ENCODE data around the gene CYP3A4.
"Not testable (repeated sequence)": the region's sequence is repeated elsewhere in the genome, so short reads cannot be mapped to it uniquely, and the experiment has no call there.

CYP3A4 gene

GRCh38 chr7:99791667-99792369 is 7.8 kb upstream of the CYP3A4 start:
- no peak for DNase-seq

DNA sequence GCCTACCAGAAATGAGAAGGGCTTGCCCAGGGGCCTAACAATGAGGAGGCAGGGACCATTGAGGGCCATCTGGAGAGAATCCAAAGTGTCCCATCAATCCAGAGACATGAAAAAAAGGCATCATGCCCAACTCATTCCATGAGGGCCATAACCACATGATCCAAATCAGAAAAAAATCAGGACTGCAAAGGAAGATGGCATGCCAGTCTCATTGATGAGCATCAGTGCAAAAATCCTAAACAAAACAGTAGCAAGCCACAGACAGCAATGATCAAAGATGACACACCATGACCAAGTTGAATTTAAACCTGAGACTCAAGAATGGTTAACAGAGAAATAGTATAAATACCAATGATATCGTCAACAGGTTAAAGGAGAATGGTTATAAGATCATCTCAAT is 7.0 kb upstream of the CYP3A4 start:
- no peak for DNase-seq

GRCh38 chr7:99790407-99790806 is 6.4 kb upstream of the CYP3A4 start:
- no peak for DNase-seq

GRCh38 chr7:99789441-99790070 is 5.6 kb upstream of the CYP3A4 start:
- no peak for DNase-seq

GRCh38 chr7:99788554-99788953 is 4.6 kb upstream of the CYP3A4 start:
- no peak for DNase-seq

GRCh38 chr7:99786726-99787335 is 2.8 kb upstream of the CYP3A4 start:
- DNase-seq: no peak

- DNase-seq: not testable (repeated sequence)
These were observed 1.7 kb upstream of the CYP3A4 start for GRCh38 chr7:99785654-99786053.

DNA sequence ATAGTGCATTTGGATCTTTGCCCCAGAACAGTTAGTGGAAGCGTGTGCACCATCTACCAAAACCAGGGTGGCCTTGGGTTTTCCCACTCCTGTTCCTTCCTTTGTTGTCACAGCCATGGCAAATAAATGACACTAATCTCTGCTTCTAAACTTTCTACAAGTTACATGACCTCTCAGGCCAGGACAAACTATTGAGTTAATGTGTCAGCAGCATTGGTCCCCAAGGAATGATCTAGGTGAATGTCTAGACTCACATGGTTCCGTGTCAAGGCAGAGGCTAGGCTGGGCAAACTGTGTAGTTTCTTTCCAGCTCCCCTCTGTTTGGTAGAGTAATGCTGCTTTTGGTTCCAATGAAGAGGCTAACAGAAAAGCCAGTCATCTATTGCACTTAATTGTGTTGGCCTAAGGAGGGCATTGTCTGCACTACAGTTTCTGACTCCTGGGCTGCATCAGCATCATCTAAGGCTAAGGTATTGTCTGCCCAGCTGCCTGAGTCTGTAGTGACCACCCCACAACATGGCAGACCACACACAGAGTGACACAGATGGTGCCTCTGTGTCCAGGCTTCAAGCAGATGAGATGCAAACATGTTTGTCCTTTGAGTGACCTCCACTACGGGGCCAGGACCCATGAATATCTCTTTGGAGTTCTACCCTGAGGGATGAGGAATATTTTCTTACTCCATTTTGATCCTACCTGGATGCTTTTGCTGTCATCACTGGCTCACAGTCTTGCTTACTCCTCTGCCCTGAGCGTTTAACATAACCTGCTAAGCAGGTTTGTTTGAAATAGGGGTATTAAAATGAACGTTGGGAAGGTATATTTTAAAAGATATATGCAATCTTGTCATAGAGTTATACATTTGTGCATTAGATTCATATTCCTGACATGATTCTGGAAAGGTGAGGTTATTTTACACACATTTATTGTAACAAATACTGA is 1.7 kb downstream of the CYP3A4 start:
- DNase-seq: no peak

- no peak for DNase-seq
These were observed 3.4 kb downstream of the CYP3A4 start for GRCh38 chr7:99780588-99780987.

GRCh38 chr7:99779949-99780348 is 4.0 kb downstream of the CYP3A4 start:
- no peak for DNase-seq

- no peak for DNase-seq
These were observed 5.1 kb downstream of the CYP3A4 start for GRCh38 chr7:99778880-99779279.

DNA sequence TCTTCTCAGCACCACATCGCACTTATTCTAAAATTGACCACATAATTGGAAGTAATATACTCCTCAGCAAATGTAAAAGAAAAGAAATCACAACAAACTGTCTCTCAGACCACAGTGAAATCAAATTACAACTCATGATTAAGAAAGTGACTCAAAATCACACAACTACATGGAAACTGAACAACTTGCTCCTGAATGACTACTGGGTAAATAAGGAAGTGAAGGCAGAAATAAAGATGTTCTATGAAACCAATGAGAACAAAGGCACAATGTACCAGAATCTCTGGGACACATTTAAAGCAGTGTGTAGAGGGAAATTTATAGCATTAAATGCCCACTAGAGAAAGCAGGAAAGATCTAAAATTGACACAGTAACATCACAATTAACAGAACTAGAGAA is 10.6 kb downstream of the CYP3A4 start:
- DNase-seq: not testable (repeated sequence)

DNA sequence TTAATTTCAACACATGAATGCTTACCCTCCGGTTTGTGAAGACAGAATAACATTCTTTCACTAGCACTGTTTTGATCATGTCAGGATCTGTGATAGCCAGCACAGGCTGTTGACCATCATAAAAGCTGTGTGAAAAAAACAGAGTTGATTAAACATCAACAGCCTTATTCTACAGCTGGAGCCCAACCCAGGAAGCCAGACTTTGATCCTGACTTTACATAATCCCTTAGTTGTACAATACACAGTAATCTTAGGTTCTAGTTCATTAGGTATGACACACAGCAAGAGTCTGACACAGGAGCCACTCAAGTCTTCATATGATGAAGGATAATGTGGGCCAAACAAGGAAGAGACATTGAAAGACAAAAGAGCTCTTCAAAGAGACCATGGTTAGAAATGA is 11.4 kb downstream of the CYP3A4 start:
- DNase-seq: no peak

DNA sequence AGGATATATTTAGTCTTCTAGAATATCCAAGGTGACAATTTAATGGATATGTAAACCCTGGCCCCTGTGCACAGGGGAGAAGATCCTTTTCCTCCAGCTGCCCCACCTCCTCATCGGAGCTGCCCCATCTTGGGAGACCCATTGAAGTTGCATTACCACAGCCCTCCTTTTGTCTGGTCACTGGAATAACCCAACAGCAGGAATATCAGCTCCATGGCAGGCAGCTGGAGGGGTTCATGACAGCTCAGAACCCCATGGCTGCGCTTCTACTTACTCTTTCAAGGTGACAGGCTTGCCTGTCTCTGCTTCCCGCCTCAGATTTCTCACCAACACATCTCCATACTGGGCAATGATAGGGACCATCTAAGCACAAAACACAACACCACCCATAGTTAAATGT is 14.5 kb downstream of the CYP3A4 start:
- DNase-seq: not testable (repeated sequence)

- no peak for DNase-seq
These were observed 15.5 kb downstream of the CYP3A4 start for GRCh38 chr7:99768471-99768870.

- DNase-seq: no peak
These were observed 16.3 kb downstream of the CYP3A4 start for GRCh38 chr7:99767662-99768061.

DNA sequence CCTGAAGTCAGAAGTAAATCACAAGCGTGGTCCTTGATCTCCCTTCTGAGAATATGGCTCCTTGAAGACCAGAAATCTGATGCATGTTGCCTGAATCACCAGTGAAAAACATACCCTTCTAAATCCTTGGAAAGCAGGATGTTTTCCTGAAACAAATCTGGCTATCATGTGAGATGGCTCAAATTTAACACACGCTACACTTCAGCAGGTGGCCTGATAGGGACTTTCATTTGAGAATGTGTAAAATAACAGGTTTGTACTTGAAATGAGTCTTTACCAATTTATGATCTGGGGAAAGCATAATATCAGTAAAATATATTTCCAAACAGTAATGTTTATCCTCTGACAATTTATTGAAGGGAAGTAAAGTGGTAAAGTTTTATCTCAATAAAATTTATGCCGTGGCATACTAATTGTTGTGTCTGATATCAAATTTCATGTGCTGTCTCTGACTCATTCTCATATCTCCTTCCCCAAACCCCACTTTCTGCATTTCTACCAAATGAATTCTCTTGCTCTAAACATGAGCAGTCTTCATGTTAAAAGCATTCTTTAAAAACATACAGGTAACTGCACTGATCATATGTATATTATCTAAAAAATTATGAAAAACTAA is 17.4 kb downstream of the CYP3A4 start:
- no peak for DNase-seq

GRCh38 chr7:99764478-99764877 is 19.5 kb downstream of the CYP3A4 start:
- DNase-seq: no peak

GRCh38 chr7:99762680-99763327 is 21.2 kb downstream of the CYP3A4 start:
- no peak for DNase-seq

DNA sequence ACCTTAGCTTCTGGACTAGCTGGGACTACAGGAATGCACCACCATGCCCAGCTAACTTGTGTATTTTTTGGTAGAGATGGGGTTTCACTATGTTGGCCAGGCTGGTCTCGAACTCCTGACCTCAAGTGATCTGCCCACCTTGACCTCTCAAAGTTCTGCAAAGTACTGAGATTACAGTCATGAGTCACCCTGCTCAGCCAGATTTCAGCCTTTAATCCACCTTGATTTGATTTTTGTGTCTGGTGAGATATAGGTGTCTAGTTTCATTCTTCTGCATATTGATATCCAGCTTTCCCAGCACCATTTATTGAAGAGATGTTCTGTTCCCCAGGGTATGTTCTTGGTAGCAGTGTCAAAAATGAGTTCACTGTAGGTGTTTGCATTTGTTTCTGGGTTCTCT is 28.9 kb downstream of the CYP3A4 start:
- DNase-seq: no peak

GRCh38 chr7:99752356-99752755 is 31.6 kb downstream of the CYP3A4 start:
- no peak for DNase-seq

All from central memory CD4-positive, alpha-beta T cell (primary cell).